ENCODE results near the gene TACR1. TPM values are rescaled to one million over a fixed set of nuclear protein-coding genes. Genes with fewer than 3 reads are reported as not detected.

Gene TACR1
- polyA plus RNA-seq, 1 experiment = 0.30 TPM

- Histone ChIP-seq H3K27me3 (ENCODE audit: control insufficient read depth, insufficient read depth, low read length) (no peaks in the 10 kb centered on the region), H3K27ac (ENCODE audit: low read depth, low read length) (no peak overlapping the region), H3K9me3 (ENCODE audit: control insufficient read depth, insufficient read depth, low read length) (no peaks in the 10 kb centered on the region), H3K4me3 (ENCODE audit: low read depth, low read length) (no peak overlapping the region)
- TF ChIP-seq, protein P1, sequence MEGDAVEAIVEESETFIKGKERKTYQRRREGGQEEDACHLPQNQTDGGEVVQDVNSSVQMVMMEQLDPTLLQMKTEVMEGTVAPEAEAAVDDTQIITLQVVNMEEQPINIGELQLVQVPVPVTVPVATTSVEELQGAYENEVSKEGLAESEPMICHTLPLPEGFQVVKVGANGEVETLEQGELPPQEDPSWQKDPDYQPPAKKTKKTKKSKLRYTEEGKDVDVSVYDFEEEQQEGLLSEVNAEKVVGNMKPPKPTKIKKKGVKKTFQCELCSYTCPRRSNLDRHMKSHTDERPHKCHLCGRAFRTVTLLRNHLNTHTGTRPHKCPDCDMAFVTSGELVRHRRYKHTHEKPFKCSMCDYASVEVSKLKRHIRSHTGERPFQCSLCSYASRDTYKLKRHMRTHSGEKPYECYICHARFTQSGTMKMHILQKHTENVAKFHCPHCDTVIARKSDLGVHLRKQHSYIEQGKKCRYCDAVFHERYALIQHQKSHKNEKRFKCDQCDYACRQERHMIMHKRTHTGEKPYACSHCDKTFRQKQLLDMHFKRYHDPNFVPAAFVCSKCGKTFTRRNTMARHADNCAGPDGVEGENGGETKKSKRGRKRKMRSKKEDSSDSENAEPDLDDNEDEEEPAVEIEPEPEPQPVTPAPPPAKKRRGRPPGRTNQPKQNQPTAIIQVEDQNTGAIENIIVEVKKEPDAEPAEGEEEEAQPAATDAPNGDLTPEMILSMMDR (IDR thresholded peaks at IDR 0.05; ENCODE audit: low read depth, low read length) = no peak
- ChIA-PET CTCF (interaction anchor here (1.2 to 1.6 kb wide), 2 partner anchors 9 to 10 kb away, joined by 5 to 9 read pairs; no protein-coding TSS in a partner anchor), POLR2A (no interaction called here)
- no peak for DNase-seq (ENCODE audit: low read depth, low spot score)
These were observed 144.0 kb downstream of the TACR1 start for GRCh38 chr2:75055142-75055819.

- TF ChIP-seq, protein P1 (IDR thresholded peaks at IDR 0.05; ENCODE audit: low read depth, low read length) = no peak
- no peaks in the 10 kb centered on the region for H3K27me3 ChIP-seq (ENCODE audit: control insufficient read depth, insufficient read depth, low read length)
- no peaks in the 10 kb centered on the region for H3K9me3 ChIP-seq (ENCODE audit: control insufficient read depth, insufficient read depth, low read length)
- POLR2A ChIA-PET = no interaction called here
- no peak for DNase-seq (ENCODE audit: low read depth, low spot score)
- no peak overlapping the region for H3K4me3 ChIP-seq (ENCODE audit: low read depth, low read length)
- CTCF ChIA-PET = interaction anchor here (1.2 kb wide), 1 partner anchor 10 kb away, joined by 5 read pairs; no protein-coding TSS in a partner anchor
- H3K27ac ChIP-seq (ENCODE audit: low read depth, low read length) = no peak overlapping the region
These were observed 145.0 kb downstream of the TACR1 start for GRCh38 chr2:75054296-75054695.

GRCh38 chr2:75053484-75054112 lies 145.7 kb downstream of the TACR1 start:
- DNase-seq (ENCODE audit: low read depth, low spot score) = no peak
- TF ChIP-seq, protein P1 (IDR thresholded peaks at IDR 0.05; ENCODE audit: low read depth, low read length) = peak; percentile 60
- Histone ChIP-seq H3K9me3 (ENCODE audit: control insufficient read depth, insufficient read depth, low read length) (no peaks in the 10 kb centered on the region), H3K27me3 (ENCODE audit: control insufficient read depth, insufficient read depth, low read length) (no peaks in the 10 kb centered on the region), H3K4me3 (ENCODE audit: low read depth, low read length) (no peak overlapping the region), H3K27ac (ENCODE audit: low read depth, low read length) (no peak overlapping the region)
- CTCF ChIA-PET = interaction anchor here (1.0 to 2.2 kb wide), 2 partner anchors 9 to 11 kb away, joined by 3 to 9 read pairs; no protein-coding TSS in a partner anchor
- POLR2A ChIA-PET = no interaction called here

DNA sequence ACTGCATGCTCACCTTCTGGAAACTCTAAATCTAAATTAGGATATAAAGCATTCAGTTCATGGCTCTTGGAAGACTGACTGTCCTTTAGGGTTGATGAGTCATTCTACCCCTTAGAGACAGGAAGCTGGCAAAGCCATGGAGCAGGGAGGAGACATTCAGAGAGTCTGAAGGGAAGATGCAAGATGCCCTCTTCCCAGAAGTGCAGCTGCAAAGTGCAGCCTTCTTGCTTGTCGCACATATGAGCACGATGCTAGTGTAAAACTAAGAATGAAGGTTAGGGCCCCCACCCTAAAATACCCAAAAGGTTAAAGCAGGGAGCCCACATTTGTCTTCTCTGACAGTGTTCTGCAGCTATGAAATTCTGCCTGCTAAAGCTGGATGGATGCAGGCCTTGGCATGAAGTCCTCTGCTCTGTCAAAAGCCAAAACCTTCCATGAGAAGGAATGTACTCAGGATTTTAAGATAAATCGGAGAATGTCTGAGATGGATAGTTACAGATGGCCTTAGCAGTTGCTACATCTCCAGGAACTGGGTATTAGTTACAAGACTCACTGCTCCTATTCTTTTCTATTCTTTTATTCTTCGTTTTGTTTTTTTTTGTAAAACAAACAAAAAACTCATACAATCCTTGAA lies 151.2 kb downstream of the TACR1 start:
- CTCF ChIA-PET = interaction anchor here (0.6 to 2.5 kb wide), 2 partner anchors 16 to 54 kb away, joined by 4 to 14 read pairs; no protein-coding TSS in a partner anchor
- Histone ChIP-seq H3K9me3 (ENCODE audit: control insufficient read depth, insufficient read depth, low read length) (no peaks in the 10 kb centered on the region), H3K27me3 (ENCODE audit: control insufficient read depth, insufficient read depth, low read length) (no peaks in the 10 kb centered on the region), H3K27ac (ENCODE audit: low read depth, low read length) (no peak overlapping the region), H3K4me3 (ENCODE audit: low read depth, low read length) (no peak overlapping the region)
- DNase-seq (ENCODE audit: low read depth, low spot score) = no peak
- TF ChIP-seq, protein P1 (IDR thresholded peaks at IDR 0.05; ENCODE audit: low read depth, low read length) = no peak
- POLR2A ChIA-PET = no interaction called here

Measured in AG04450 (cell line).